Activated naive CD8-positive, alpha-beta T cell treated with anti-CD3 and anti-CD28 coated beads for 36 hours (primary cell): Measurements from ENCODE around the gene SLC7A7. TPM values are rescaled to one million over a fixed set of nuclear protein-coding genes. Genes with fewer than 3 reads are reported as not detected.

ENCODE experiments used
- DNase-seq: peaks from one replicate; pipeline ENCODE4 v3.0.0; 2021
- H3K27ac Mint-ChIP-seq: one replicate; pipeline ENCODE4 v1.8.0; 2022; ENCODE audit warnings: mild to moderate bottlenecking, moderate library complexity, mixed read lengths
- H3K27me3 Mint-ChIP-seq: one replicate; pipeline ENCODE4 v1.8.0; 2022; ENCODE audit warnings: mild to moderate bottlenecking, mixed read lengths
- H3K36me3 Mint-ChIP-seq: one replicate; pipeline ENCODE4 v1.8.0; 2021; ENCODE audit warnings: mild to moderate bottlenecking, mixed read lengths
- H3K4me1 Mint-ChIP-seq: one replicate; pipeline ENCODE4 v1.8.0; 2021; ENCODE audit warnings: mixed read lengths
- H3K4me3 Mint-ChIP-seq: one replicate; pipeline ENCODE4 v1.8.0; 2022; ENCODE audit warnings: mild to moderate bottlenecking, moderate library complexity, mixed read lengths
- H3K9me3 Mint-ChIP-seq: one replicate; pipeline ENCODE4 v1.8.0; 2022; ENCODE audit warnings: mixed read lengths
- total RNA-seq, 2 experiments: library from RNA; stranded (reverse); gene quantifications; one replicate each; pipeline ENCODE4 v1.2.3, GENCODE V29; 2021

SLC7A7 gene
- total RNA-seq, 2 experiments from 2014 or later = 0.56 to 1.0 TPM

- H3K9me3 Mint-ChIP-seq = no peaks in the 10 kb centered on the region
- no peaks in the 10 kb centered on the region for H3K36me3 Mint-ChIP-seq
- H3K27ac Mint-ChIP-seq = no peak overlapping the region
- H3K27me3 Mint-ChIP-seq = peaks cover 23% of the 10 kb centered on the region
- no peak overlapping the region for H3K4me3 Mint-ChIP-seq
- DNase-seq = no peak
- H3K4me1 Mint-ChIP-seq = peaks cover 2% of the 10 kb centered on the region
These were observed 32.6 kb upstream of the SLC7A7 start for GRCh38 chr14:22847661-22848341.

DNA sequence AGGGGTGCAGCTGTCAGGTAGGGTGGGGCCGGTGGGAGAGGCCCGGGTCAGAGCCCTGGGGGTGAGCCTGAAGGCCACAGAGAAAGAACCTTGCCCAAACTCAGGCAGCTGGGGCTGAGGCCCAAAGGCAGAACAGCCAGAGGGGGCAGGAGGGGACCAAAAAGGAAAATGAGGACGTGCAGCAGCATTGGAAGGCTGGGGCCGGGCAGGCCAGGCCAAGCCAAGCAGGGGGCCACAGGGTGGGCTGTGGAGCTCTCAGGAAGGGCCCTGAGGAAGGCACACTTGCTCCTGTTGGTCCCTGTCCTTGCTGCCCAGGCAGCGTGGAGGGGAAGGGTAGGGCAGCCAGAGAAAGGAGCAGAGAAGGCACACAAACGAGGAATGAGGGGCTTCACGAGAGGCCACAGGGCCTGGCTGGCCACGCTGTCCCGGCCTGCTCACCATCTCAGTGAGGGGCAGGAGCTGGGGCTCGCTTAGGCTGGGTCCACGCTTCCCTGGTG lies 31.6 kb upstream of the SLC7A7 start:
- H3K36me3 Mint-ChIP-seq = no peaks in the 10 kb centered on the region
- H3K27me3 Mint-ChIP-seq = peaks cover 23% of the 10 kb centered on the region
- no peak for DNase-seq
- no peak overlapping the region for H3K4me3 Mint-ChIP-seq
- H3K9me3 Mint-ChIP-seq = no peaks in the 10 kb centered on the region
- H3K4me1 Mint-ChIP-seq = no peaks in the 10 kb centered on the region
- H3K27ac Mint-ChIP-seq = no peak overlapping the region

DNA sequence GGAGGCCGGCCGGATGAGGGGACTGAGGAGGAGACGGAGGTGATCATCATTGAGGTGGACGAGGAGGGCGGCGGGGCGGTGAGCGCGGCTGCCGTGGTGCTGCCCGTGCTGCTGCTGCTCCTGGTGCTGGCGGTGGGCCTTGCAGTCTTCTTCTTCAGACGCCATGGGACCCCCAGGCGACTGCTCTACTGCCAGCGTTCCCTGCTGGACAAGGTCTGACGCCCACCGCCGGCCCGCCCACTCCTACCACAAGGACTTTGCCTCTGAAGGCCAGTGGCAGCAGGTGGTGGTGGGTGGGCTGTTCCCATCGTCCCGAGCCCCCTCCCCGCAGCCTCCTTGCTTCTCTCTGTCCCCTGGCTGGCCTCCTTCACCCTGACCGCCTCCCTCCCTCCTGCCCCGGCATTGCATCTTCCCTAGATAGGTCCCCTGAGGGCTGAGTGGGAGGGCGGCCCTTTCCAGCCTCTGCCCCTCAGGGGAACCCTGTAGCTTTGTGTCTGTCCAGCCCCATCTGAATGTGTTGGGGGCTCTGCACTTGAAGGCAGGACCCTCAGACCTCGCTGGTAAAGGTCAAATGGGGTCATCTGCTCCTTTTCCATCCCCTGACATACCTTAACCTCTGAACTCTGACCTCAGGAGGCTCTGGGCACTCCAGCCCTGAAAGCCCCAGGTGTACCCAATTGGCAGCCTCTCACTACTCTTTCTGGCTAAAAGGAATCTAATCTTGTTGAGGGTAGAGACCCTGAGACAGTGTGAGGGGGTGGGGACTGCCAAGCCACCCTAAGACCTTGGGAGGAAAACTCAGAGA lies 30.8 kb upstream of the SLC7A7 start:
- Mint-ChIP-seq H3K36me3 (no peaks in the 10 kb centered on the region), H3K4me1 (no peaks in the 10 kb centered on the region), H3K4me3 (no peak overlapping the region), H3K9me3 (no peaks in the 10 kb centered on the region), H3K27me3 (peaks cover 23% of the 10 kb centered on the region), H3K27ac (no peak overlapping the region)
- DNase-seq = no peak

GRCh38 chr14:22845103-22845394 lies 29.8 kb upstream of the SLC7A7 start:
- Mint-ChIP-seq H3K4me1 (no peaks in the 10 kb centered on the region), H3K36me3 (no peaks in the 10 kb centered on the region), H3K9me3 (no peaks in the 10 kb centered on the region), H3K27ac (no peak overlapping the region), H3K4me3 (no peak overlapping the region), H3K27me3 (peaks cover 23% of the 10 kb centered on the region)
- no peak for DNase-seq

- no peaks in the 10 kb centered on the region for H3K9me3 Mint-ChIP-seq
- peaks cover 23% of the 10 kb centered on the region for H3K27me3 Mint-ChIP-seq
- no peak overlapping the region for H3K27ac Mint-ChIP-seq
- H3K4me1 Mint-ChIP-seq = no peaks in the 10 kb centered on the region
- no peak overlapping the region for H3K4me3 Mint-ChIP-seq
- H3K36me3 Mint-ChIP-seq = no peaks in the 10 kb centered on the region
- DNase-seq = no peak
These were observed 29.2 kb upstream of the SLC7A7 start for GRCh38 chr14:22844221-22845102.

DNA sequence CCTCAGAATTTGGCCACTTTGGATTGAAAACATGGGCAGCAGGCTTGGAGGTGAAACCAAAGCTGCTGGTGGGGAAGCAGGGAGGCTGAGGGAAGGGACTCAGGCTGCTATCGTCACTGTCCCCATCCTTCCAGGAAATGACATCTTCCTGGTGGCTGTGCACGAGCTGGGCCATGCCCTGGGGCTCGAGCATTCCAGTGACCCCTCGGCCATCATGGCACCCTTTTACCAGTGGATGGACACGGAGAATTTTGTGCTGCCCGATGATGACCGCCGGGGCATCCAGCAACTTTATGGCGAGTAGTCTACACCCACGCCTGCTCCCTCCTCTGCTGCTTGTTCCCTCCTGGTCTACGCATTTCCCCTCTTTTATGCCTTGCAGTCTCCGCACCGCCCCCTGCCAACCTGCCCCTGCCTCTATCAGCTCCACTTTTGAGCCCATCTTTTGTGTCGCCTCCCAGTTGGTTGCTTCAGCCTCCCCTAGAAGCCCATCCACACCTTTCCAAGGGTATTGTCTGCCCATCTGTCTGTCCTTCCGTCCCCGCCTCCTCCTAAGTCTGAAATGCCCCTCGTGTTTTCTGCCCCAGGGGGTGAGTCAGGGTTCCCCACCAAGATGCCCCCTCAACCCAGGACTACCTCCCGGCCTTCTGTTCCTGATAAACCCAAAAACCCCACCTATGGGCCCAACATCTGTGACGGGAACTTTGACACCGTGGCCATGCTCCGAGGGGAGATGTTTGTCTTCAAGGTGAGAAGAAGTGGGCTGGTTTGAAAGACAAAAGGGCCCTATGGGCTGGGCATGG lies 28.1 kb upstream of the SLC7A7 start:
- Mint-ChIP-seq H3K27ac (no peak overlapping the region), H3K27me3 (peaks cover 17% of the 10 kb centered on the region), H3K36me3 (no peaks in the 10 kb centered on the region), H3K9me3 (no peaks in the 10 kb centered on the region), H3K4me1 (peaks cover 8% of the 10 kb centered on the region), H3K4me3 (no peak overlapping the region)
- DNase-seq = no peak

DNA sequence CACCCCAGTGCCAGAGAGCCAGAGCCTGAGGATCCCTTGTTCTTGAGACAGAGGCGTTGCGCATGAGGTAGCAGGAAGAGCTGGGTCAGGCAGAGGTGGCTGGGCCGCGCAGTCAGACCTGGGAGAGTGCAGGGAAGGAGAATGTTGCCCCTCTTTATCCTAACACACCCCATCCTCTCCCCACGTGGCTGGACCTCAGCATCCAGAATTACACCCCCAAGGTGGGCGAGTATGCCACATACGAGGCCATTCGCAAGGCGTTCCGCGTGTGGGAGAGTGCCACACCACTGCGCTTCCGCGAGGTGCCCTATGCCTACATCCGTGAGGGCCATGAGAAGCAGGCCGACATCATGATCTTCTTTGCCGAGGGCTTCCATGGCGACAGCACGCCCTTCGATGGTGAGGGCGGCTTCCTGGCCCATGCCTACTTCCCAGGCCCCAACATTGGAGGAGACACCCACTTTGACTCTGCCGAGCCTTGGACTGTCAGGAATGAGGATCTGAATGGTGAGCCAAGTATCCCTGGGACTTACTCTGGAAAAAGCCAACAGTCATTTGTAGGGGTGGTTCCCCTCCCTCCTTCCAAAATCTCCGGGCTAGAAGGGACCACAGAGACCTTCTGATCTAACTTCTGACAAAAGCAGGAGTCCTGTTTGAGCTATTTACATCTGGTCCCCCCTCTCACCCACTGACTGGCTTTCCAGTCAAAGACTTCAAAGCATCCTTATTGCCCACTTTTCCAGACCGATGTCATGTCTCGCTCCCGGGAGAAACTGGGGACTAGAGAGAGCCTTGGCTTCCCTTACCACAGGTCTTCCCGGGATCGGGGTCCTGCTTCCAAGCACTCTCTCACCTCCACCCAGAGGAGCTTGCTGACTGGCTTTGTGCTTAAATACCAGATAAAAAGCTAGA lies 27.2 kb upstream of the SLC7A7 start:
- no peaks in the 10 kb centered on the region for H3K9me3 Mint-ChIP-seq
- no peaks in the 10 kb centered on the region for H3K36me3 Mint-ChIP-seq
- H3K4me1 Mint-ChIP-seq = peaks cover 13% of the 10 kb centered on the region
- H3K27me3 Mint-ChIP-seq = peaks cover 10% of the 10 kb centered on the region
- no peak for DNase-seq
- no peak overlapping the region for H3K4me3 Mint-ChIP-seq
- H3K27ac Mint-ChIP-seq = no peak overlapping the region

DNA sequence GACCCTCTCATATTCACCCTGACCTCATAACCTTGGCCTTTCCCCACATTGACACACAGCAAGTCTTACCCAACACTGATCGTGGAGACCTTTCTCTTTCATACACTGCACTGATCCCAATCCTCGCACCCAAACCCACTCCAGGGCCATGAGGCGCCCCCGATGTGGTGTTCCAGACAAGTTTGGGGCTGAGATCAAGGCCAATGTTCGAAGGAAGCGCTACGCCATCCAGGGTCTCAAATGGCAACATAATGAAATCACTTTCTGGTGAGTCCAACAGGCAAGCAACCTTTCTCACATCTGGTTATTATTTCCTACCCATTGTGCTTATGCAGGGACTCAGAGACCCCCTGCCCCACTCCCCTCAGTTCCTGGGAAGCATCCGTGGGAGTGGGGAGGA lies 26.5 kb upstream of the SLC7A7 start:
- Mint-ChIP-seq H3K4me3 (no peak overlapping the region), H3K9me3 (no peaks in the 10 kb centered on the region), H3K27ac (no peak overlapping the region), H3K4me1 (peaks cover 17% of the 10 kb centered on the region), H3K36me3 (peaks cover 3% of the 10 kb centered on the region), H3K27me3 (peaks cover 13% of the 10 kb centered on the region)
- DNase-seq = no peak

- Mint-ChIP-seq H3K27ac (no peak overlapping the region), H3K9me3 (no peaks in the 10 kb centered on the region), H3K36me3 (peaks cover 4% of the 10 kb centered on the region), H3K27me3 (peaks cover 9% of the 10 kb centered on the region), H3K4me3 (no peak overlapping the region), H3K4me1 (peaks cover 19% of the 10 kb centered on the region)
- no peak for DNase-seq
These were observed 26.1 kb upstream of the SLC7A7 start for GRCh38 chr14:22841311-22841710.

GRCh38 chr14:22839159-22839779 lies 24.0 kb upstream of the SLC7A7 start:
- Mint-ChIP-seq H3K36me3 (peaks cover 8% of the 10 kb centered on the region), H3K27ac (no peak overlapping the region), H3K27me3 (peaks cover 5% of the 10 kb centered on the region), H3K4me1 (peaks cover 23% of the 10 kb centered on the region), H3K9me3 (no peaks in the 10 kb centered on the region), H3K4me3 (no peak overlapping the region)
- DNase-seq = no peak

- Mint-ChIP-seq H3K9me3 (no peaks in the 10 kb centered on the region), H3K27ac (no peak overlapping the region), H3K27me3 (peaks cover 5% of the 10 kb centered on the region), H3K4me3 (no peak overlapping the region), H3K36me3 (peaks cover 8% of the 10 kb centered on the region), H3K4me1 (peaks cover 23% of the 10 kb centered on the region)
- no peak for DNase-seq
These were observed 23.4 kb upstream of the SLC7A7 start for GRCh38 chr14:22838631-22839041.

- Mint-ChIP-seq H3K9me3 (no peaks in the 10 kb centered on the region), H3K27ac (no peak overlapping the region), H3K4me1 (peaks cover 23% of the 10 kb centered on the region), H3K4me3 (peak overlapping the region; percentile 18), H3K36me3 (peaks cover 8% of the 10 kb centered on the region), H3K27me3 (peaks cover 5% of the 10 kb centered on the region)
- DNase-seq = no peak
These were observed 22.7 kb upstream of the SLC7A7 start for GRCh38 chr14:22837750-22838538.
